Stimulated activated CD8-positive, alpha-beta memory T cell treated with anti-CD3 and anti-CD28 coated beads, Interleukin-2, amount 100 ng/mL, for 48 hours (primary cell): Measurements from ENCODE around the gene FAM120C.

ENCODE experiments used
- DNase-seq, 2 donors: peaks; one replicate each; pipeline ENCODE4 v3.0.0-alpha.2; 2020; ENCODE audit warnings: low read depth in 2 of 2

The FAM120C gene, protein sequence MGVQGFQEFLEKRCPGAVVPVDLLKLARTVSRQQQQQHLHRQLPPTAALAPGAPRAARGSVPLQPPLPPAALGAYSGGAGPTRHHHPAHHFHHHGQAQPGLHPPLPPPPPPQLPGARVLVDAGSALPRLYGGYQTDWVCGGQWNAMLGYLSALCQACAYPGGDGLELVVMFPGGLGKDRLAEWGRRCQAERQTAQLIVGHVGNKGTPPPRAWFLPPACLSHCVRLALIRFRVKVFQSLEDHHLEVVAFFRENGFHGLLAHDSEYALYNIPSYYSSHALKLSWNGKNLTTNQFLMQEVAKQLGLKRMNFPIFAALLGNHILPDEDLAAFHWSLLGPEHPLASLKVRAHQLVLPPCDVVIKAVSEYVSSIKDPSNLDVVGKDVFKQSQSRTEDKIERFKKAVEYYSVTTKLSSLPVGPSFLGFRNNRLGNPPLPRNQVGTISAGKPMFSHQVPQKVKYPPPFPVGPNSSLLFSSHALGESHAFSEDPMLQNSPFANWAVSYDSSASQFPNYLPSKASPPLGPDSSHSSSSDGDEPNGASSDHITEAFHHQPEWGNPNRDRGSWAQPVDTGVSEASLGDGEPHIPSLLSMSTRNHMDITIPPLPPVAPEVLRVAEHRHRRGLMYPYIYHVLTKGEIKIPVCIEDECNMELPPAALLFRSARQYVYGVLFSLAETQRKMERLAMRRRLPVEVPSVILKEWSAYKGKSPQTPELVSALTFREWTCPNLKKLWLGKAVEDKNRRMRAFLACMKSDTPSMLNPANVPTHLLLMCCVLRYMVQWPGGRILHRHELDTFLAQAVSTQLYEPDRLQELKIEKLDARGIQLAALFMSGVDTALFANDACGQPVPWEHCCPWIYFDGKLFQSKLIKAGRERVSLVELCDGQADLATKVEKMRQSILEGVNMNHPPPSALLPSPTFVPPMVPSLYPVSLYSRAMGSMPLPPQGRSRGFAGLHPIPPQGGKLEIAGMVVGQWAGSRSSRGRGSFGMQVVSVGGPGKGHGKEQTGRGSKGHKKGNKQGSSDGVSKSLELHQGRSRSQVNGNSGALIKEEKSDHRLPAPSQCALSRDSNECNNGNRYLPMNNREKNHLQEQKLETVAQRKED

DNA sequence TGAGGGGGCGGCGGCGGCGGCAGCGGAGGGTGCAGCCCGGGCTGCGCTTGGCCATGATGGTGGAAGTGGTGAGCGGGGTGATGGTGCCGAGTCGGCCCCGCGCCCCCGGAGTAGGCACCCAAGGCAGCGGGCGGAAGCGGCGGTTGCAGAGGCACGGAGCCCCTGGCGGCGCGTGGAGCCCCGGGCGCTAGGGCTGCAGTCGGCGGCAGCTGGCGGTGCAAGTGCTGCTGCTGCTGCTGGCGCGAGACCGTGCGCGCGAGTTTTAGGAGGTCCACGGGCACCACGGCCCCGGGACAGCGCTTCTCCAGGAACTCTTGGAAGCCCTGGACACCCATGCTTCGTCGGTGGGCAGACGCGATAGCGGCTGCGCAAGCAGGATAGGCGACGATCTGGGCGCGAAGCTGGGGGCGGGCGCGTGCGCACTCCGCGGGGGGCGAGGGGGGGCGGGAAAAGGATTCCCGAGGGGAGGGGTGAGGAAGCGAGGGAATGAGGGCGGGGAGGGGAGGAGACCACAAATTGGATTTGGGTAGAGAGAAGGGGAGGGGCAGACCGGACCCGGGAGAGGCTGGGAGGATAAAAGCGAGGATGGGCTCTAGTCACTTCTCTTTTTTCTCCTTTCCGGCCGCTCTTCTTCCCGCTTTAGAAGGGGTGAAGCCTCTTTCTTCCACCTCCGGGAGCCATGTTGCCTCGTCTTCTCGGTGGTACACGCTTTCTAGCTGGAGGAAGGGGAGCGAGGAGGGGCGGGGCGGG is at the start of gene FAM120C:
Gene FAM120C, minus strand, starts transcription at position 391 of the 750 bp plus-strand sequence. Its CDS starts 56 bp downstream, at position 335.
- peak; percentile 51 for DNase-seq

DNA sequence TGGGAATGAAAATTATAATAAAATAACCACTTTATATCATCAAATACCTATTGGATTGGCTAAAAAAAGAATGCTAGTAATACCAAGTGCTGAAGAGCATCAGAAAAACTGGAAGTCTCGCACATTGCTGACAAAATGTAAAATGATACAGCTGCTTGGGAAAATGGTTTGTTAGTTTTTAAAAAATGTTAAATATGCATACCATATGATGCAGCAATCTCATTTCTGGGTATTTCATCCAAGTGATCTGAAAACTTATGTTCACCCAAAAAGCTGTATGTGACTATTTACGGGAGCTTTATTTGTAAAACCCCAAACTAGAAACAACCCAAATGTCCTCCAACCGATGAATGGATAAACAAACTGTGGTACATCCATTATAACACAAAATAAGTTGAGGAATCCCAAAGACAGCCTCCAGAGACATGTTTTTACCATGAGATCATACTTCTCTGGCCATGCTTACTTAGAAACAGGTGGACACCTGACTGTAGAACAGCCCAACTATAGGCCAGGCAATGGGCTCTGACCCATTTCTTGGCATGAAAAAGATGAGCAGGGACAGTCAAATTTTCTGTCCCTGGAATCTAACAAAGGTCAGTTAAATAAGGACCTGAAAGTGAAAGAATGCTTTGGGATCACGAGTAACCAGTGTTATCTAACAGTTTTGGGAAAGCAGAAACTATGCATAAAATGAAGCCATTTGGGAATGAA is 47.5 kb upstream of the FAM120C start:
- DNase-seq = no peak

DNA sequence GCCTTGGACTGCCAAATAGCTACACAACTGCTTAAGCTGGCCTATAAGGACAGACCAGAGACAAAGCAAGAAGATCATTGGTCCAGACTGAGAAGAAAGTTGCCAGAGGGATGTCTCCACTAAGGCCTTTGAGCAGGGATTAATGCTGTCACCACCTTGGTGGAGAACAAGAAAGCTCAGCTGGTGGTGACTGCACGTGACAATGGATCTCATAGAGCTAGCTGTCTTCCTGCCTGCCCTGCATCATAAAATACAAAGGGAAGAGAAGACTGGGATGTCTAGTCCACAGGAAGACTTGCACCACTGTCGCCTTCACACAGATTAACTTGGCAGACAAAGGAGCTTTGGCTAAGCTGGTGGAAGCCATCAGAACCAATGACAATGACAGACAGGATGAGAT is 40.5 kb upstream of the FAM120C start:
- DNase-seq = no peak

DNA sequence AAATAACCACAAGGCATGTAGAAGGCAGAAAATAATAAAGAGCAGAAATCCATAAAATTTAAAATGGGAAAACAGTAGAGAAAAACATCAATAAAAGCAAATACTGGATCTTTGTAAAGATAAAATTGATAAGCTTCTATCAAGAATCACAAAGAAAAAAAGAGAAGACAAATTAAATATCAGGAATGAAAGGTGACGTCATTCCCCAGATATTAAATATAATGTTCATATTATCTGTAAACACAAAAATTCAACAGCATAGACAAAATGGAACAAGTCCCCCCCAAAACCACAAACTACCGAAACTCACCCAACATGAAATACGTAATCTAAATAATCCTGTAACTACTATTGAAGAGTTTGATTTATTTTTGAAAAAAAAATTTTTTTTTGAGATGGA is 30.5 kb upstream of the FAM120C start:
- DNase-seq = no peak

DNA sequence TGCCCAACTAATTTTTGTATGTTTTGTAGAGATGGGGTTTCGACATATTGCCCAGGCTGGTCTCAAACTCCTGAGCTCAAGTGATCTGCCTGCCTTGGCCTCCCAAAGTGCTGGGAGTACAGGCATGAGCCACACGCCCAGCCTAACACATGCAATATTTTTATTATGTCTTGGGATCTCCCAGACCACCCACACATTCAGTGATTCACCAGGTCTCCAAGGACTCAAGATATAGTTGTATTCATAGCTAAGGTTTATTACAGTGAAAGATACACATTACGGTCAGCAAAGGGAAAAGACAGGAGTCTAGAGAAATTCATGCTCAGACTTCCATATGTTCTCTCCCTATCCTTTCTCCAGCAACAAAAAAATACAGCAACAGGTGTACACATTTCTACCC is 25.5 kb upstream of the FAM120C start:
- no peak for DNase-seq

DNA sequence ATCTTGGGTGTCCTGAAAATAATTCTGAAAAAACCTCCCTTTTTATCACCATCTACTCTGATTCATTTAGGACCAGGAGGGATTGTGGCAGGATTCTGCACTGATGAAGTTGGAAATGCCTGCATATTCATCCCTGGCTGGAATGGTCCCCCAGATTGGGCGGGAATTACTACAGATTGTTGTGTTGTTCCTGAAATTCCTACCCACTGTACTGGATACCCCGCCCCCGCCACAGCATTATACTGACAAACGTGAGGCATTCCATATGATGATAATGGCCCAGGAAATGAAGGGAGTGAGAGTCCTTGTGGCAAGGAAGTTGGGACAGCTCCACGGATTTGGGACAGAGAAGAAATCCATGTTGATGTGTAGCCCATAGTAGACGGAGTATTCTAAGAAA is 15.2 kb upstream of the FAM120C start:
- no peak for DNase-seq

DNA sequence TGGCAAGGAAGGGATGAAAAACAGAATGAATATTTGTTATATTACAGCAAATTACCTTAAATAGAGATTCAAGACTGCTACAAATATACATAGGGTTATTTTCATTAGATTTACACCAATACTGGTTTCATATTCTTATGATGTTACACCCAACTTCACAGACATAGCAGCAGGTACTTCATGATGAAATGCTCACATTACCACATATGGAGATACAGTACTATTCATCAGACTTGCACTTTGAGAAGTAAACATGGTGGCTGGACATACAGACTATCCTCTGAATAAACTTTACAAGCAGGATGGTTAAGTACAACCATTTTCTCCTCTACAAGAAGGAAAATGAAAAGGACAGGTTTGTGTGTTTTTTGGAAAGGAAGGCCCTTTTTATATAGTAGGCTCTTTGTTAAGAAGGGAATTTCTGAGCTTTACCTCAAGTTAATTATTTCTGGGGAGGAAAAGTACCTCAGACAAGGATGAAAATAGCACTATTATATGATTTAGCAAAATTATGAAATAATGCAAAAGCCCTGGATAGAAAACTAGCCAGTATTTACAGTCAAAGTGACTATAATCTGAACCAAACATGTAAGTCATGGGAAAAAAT is 12.0 kb upstream of the FAM120C start:
- DNase-seq = no peak

DNA sequence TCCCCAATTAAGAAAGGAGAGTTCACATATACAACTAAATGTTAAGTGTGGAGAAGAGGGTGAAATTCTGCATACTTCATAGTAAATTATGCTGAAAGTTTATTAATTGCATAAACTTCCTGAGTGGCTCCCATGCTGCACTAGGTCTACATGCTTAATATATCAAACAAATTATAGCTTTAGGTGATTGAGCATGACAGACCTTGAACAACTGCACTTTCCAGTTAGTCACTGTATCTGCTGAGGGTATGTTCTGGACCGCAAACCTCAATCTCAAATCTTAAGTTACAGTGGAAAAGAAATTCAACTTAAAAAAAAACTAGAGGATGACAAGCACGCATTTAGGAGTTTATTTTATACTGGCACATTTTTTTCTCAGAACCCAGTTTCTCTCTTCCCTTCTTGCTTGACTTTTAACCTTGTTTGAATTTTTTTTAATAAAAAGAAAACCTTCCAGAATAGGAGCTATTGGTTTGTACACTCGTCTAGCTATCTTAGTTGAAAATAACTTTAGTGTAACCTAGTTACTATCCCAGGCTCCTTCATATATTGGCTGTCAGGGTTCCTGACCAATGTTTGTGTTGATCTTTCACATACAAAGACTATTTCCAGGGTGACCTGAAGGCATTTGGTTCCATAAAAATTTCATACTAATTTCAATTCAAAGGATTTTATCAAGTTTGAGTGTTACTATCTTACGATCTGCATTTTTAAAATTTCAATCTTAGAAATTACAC is 10.2 kb upstream of the FAM120C start:
- DNase-seq = no peak

DNA sequence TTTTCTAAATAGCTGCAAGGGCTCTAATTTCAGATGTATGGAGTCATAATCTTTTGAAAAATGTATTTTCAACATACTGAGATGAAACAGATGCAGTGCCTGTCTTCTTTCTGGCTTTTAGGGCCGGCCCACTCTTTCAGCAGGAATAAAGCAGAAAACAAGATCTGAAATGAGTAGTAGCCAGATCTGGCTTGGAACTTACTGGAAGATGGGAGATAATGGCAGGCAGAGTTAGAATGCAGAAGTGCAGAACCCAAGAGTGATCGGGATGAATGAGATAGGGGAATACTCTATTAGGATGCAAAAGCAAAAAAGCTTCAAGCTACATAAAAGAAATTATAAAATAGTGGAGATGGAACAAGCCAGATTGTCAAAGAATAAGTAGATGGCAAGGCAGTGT is 1.4 kb upstream of the FAM120C start:
- DNase-seq = no peak

DNA sequence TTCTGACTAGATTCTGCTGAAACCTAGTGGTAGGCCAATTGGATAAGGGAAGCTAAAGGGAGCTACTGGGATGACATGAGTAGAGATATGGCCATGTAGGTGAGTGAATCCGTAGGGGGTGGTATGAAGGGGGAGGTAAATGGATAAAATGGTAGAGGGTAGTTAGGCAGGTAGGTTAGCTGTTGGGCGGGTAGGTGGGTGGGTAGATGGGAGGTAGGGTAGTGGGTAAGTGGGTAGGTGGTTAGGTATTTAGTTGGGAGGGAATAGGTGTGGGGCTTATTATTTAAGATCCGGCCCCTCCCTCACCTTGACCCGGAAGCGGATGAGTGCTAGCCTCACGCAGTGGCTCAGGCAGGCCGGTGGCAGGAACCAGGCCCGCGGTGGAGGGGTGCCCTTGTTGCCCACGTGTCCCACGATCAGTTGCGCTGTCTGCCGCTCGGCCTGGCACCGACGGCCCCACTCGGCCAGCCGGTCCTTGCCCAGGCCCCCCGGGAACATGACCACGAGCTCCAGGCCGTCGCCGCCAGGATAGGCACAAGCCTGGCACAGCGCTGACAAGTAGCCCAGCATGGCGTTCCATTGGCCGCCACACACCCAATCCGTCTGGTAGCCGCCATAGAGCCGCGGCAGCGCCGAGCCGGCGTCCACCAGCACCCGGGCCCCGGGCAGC is 725 bp downstream of the FAM120C start:
- DNase-seq = peak; percentile 45 to 48

DNA sequence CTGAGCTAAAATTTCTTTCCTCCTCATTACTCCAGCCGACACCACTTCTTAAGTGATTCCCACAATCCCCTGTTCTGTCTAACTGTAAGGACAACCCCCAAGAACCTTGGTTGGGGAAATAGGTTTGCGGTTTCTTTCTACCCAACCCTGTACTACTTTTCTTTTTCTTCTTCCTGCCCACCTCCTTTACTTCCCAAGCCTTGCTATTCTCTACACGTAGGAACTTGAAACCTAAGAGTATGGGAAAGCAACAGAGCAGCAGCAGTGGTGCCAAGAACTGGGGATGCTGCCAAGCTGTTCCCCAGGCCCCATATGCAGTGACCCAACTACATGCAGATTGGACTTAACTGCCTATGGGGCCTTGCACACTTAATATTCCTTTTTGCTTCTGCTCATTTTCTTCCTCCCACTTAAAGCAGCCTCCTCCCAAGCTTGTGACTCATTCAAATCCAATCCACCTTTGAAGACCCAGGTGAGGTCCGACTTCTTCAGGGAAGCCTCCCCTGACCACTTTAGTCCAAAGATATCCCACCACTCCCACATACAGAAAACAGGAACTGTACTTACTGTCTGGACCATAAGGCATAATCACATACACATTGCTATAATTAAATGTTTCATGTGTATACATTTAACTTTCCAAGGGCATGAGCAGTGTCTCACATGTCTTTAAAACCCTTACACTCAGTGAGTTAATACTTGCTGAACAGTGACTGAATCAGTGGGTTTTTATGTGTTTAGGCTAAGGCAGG is 1.7 kb downstream of the FAM120C start:
- DNase-seq = no peak

DNA sequence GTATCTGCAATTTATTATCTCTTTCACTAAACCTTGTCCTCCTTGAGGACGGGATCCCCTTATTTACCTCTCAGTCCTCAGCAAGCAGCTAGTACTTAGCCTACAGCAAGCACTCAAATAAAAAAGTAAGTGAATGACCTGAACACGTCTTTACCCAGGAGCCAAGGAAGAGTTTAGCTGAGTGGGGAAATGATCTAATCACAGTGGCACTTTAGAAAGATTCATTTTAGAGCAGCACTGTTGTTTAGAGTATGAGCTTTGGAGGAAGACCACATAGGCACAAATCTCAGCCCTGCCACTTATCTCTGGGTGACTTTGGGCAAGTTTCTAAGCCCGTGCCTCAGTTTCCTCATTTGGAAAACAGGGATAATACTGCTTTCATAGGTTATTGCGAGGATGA is 2.7 kb downstream of the FAM120C start:
- DNase-seq = no peak

DNA sequence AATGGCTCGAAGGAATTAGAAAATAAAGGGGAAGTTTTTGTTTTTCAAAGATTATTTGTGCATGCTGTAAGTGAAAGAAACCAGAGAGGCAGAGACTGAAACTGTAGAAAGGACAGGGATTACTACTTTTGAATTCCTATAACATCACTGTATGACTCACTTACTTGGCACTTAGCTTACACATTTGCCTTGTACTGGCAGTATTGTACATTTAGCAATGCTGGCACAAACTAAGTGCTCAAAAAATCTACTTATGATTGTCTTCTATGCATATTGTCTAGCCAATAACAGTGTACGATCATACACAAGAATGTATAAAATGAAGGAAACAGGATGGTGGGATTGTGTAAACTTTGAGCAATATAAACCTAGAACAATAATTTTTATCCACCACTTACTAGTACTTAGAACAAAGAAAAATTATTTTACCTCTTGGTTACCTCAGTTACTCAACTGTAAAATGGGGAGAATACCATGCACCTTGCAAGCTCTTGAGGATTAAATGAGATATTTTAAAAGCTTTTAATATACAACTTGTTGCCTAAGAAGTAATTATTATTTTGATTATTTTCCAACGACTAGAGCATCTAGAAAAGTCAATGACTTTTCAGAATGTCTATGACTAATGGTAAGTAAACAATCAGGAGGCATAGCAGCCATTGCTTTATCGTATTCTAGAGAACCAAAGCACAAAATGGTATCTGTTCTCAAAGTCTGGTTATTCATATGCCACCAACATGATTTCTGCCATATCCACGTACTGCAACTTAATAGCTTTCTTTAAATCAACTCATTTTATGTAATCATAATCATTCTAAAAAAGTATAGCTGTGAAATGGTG is 4.7 kb downstream of the FAM120C start:
- DNase-seq = no peak

DNA sequence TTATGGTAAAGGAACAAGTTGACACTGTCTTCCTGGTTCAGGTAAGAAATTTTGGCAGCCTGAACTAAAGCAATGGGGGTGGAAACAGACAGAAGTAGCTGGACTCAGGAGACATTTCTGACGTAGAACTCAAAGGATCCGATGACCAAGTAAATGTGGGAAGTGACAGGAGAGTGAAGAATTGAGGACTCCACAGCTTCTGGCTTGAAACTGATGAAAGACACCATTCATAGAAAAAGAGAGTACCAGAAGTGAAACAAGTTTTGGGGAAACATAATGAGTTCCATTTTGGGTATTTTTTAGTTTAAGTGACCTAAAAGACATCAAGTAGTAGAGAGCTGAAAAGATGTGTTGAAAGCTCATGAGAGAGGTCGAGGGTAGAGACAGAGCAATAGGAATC is 5.7 kb downstream of the FAM120C start:
- DNase-seq = no peak

DNA sequence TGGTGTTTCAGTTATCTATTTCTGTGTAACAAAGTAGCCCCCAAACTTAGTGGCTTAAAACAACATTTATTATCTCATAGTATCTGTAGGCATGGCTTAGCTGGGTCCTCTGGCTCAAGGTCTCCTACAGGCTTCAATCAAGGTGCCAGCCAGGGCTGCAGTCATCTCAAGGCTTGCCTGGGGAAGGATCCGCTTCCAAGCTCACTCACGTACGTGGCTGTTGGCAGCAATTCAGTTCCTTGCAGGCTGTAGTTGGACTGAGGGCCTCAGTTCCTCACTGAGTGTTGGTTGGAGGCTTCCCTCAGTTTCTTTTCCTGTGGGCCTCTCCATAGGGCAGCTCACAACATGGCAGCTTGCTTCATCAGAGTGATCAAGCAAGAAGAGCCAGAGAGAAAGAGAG is 9.3 kb downstream of the FAM120C start:
- no peak for DNase-seq

DNA sequence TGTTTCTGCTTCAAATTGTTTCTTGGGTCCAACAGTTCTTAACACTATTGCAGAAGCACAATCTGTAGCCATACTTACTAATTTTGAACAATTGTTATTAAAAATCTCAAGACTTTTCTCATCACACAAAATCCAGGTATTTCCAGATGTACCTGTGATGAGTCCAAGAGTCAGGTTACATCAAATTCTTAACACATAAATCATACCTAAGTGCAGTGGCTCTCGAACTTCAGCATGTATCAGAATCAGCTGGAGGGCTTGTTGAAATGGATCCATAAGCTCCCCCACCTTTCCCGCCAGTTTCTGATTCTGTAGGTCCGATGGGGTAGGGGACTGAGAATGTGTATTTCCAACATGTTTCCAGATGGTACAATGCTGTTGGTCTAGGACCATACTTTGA is 10.6 kb downstream of the FAM120C start:
- DNase-seq = no peak

DNA sequence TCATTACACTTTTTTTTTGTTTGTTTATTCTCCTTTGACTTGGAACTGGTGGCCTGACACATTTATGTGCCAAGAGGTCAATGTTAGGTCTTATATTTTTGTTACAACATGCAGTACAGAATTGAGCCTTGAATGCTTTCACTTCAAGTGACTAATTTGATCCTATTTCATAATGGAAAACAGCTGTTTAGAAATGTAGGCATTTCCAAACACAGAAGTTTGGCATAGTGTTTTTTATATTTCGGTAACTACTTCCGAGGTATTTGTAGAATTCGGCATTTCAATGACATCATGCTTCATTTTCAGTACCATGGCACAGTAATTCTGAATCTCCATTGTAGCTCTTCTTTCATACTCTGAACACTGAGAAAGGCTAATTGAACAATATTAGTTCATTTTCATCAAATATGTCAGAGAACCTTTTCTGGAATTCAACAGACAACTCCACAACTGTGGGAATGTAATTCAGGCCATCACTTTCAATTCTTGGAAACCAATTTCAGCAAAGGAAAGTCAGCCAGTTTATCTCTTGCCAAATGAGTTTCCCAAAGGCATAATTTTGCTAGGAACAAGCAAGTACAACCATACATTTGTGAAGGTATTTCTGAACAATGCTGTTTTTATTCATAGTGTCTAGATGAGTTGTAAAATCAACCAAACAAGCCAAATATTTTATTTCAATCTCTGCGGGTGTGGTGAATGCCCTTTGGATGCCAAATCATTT is 11.4 kb downstream of the FAM120C start:
- DNase-seq = no peak
